ENCODE data around the gene TMEM39A.
A peak's percentile ranks its signal among the peaks of the same experiment; 100 is the strongest.

Gene TMEM39A

DNA sequence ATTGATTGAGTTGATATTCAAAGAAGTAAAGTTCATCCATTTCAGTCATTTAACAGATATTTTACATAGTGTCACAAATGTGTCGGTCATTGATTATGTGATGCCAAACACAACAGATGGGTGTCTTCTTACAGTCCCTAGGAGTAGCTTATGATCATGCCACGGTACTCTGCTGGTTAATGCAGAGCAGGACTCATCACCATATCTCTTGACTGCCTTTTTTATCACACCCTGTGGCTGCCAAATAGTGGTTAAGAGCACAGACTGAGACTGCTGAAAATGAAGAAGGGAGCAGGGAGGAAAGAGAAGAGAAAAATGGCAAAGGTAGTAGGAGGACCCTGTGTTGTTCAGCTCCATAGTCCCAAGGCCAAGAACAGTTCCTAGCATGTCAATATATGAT is 22.1 kb upstream of the TMEM39A start:
- TF ChIP-seq, protein P1, sequence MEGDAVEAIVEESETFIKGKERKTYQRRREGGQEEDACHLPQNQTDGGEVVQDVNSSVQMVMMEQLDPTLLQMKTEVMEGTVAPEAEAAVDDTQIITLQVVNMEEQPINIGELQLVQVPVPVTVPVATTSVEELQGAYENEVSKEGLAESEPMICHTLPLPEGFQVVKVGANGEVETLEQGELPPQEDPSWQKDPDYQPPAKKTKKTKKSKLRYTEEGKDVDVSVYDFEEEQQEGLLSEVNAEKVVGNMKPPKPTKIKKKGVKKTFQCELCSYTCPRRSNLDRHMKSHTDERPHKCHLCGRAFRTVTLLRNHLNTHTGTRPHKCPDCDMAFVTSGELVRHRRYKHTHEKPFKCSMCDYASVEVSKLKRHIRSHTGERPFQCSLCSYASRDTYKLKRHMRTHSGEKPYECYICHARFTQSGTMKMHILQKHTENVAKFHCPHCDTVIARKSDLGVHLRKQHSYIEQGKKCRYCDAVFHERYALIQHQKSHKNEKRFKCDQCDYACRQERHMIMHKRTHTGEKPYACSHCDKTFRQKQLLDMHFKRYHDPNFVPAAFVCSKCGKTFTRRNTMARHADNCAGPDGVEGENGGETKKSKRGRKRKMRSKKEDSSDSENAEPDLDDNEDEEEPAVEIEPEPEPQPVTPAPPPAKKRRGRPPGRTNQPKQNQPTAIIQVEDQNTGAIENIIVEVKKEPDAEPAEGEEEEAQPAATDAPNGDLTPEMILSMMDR (IDR thresholded peaks at IDR 0.05; ENCODE audit: low read depth, low read length, missing control alignments): no peak
- no peak for DNase-seq (ENCODE audit: low read depth)
- H3K4me3 ChIP-seq (ENCODE audit: low read depth, low read length): no peak overlapping the region

DNA sequence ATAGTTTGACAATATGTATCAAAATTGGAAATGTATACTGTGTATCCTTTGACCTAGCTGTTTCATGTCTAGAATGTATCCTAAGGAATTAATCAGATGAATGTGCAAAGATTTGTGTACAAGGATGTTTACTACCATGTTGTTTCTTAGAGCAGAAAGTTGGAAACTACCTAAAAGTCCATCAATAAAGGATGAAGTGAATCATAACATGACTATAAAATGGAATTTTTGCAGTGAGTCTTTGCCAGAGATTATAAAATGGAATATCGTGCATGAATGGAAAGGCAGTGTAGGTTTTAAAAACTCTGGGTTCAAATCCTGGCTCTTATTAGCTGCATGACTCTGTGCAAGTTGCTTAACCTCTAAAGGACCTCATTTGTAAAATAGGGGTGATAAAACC is 19.7 kb upstream of the TMEM39A start:
- H3K4me3 ChIP-seq (ENCODE audit: low read depth, low read length): no peak overlapping the region
- TF ChIP-seq, protein P1 (IDR thresholded peaks at IDR 0.05; ENCODE audit: low read depth, low read length, missing control alignments): no peak
- no peak for DNase-seq (ENCODE audit: low read depth)

DNA sequence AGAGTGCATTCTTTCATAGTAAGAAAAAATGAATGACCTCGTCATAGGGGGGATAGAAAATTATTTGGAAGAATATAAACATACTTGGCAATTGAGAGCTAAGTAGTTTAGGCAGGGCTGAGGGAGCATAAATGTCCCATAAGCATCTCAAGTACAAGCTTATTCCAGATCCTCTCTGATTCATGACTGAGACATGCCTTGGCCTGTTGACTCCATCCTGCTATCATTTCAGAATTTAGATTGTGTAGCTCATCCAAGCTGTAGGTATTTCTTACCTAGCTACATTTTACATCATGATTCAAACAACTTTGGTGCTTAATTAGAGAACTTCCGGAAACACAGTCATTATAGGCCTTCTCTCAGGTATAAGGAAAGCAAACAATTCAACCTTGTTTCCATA is 17.7 kb upstream of the TMEM39A start:
- TF ChIP-seq, protein P1 (IDR thresholded peaks at IDR 0.05; ENCODE audit: low read depth, low read length, missing control alignments): no peak
- H3K4me3 ChIP-seq (ENCODE audit: low read depth, low read length): no peak overlapping the region
- DNase-seq (ENCODE audit: low read depth): no peak

DNA sequence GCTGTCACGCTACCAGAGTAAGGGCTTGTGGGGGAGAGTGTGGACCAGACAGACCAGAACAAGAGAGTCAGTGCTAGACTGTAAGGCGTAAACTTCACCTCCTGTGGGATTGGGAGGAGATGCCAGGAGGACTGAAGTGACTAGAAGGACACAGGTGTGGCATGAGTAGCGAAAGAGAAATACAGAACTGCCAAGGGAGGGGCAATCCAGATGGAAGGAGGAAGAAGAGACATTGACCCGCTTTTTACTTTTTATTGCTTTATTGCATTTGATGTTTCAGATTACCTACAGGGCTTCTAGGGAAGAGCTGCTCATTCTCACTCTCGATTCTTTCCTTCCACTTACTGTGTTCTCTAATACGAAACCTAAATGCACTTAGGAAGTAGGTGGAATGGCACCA is 7.5 kb upstream of the TMEM39A start:
- DNase-seq (ENCODE audit: low read depth): no peak
- no peak overlapping the region for H3K4me3 ChIP-seq (ENCODE audit: low read depth, low read length)
- TF ChIP-seq, protein P1 (IDR thresholded peaks at IDR 0.05; ENCODE audit: low read depth, low read length, missing control alignments): no peak

DNA sequence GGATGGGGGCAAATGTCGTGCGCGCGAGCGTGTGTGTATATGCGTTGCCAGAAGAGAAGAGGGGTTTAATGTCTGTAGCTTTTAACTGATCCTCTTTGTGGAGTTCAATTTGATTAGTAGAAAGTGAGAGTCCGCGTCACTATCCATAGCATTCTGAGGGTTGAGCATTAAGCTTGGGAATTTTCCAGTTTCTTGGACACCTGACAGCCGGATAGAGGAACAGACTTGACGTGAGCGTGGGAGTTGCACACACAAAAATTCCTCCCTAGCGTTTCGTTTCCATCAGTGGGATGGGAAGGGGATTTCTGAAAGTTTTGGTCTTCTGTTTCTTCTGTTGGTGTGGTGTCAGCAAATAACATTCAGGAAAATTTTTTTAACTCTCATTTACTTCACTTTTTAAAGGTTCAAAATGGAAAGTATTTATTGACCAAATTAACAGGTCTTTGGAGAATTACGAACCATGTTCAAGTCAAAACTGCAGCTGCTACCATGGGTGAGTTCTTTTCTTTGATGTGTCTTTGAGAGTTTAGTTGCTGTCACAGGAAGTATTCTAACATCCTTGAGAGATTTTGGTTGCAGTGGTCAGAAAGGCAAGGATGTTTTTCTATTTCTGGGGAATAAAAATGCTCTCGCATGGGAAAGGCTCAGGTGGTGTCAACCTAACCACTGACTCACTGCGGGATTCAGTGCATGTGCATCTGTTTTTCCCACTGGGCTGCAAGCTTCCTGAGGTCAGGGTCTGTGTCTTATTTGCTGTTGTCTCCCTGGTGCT is 6.2 kb upstream of the TMEM39A start:
- no peak for DNase-seq (ENCODE audit: low read depth)
- TF ChIP-seq, protein P1 (IDR thresholded peaks at IDR 0.05; ENCODE audit: low read depth, low read length, missing control alignments): no peak
- peak overlapping the region; percentile 89 for H3K4me3 ChIP-seq (ENCODE audit: low read depth, low read length)

DNA sequence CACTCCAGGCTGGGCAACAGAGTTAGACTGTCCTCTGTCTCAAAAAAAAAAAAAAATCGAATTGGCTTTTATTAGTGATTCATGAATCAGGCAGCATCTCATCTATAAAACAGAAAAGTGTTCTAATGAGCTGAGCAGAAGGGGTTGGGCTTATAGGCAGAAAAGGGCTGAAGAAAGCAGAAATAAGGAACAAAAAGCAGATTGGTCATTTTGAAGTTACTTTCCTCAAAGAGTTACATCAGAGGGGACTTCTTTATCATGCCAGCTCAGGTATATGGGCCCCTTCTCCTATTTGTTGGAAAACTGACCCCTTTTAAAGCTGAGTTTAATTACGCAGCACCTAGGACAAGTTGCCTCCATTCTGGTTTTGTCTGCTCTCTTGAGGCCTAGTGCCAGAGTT is 4.6 kb upstream of the TMEM39A start:
- TF ChIP-seq, protein P1 (IDR thresholded peaks at IDR 0.05; ENCODE audit: low read depth, low read length, missing control alignments): no peak
- peak overlapping the region; percentile 89 for H3K4me3 ChIP-seq (ENCODE audit: low read depth, low read length)
- no peak for DNase-seq (ENCODE audit: low read depth)

DNA sequence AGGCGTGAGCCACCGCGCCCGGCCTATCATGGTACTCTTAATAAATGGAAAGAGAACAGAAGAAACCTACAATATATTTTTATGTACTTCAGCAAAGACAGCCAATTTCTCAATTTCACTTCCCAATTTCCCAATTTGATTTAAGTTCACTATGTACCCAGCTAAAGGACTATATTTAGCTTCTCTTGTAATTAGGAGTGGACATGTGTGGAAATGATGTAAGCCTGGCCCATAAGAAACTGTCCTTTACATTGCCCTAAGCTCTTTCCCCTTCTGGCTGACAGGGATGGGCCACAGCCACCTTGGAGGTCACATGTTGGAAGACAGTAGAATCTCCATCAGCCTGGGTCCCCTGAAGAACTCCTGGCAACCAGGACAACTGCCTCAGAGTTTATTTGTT is 6.2 kb downstream of the TMEM39A start:
- TF ChIP-seq, protein P1 (IDR thresholded peaks at IDR 0.05; ENCODE audit: low read depth, low read length, missing control alignments): no peak
- no peak overlapping the region for H3K4me3 ChIP-seq (ENCODE audit: low read depth, low read length)
- no peak for DNase-seq (ENCODE audit: low read depth)
